Right kidney (tissue), 1 donor: ENCODE data around the gene DOCK6.

ENCODE experiments used
- DNase-seq: peaks from one replicate; pipeline ENCODE4 v3.0.0-alpha.2; 2016

Gene DOCK6

DNA sequence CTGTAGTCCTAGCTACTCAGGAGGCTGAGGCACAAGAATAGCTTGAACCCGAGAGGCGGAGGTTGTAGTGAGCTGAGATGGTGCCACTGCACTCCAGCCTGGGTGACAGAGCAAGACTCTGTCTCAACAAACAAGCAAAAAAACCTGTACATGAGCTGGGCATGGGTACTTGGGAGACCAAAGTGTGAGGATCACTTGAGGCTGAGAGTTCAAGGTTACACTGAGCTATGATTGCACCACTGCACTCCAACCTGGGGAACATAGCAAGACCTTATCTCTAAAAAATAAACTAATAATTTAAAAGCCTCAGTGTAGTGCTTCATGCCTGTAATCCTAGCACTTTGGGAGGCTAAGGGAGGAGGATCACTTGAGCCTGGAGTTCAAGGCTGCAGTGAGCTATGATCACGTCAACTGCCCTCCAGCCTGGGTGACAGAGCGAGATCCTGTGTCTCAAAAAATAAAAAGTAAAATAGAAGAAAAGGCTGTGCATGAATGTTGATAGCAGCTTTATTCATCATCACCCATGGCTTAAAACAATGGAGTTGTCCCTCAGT lies 12.3 kb upstream of the DOCK6 start:
- no peak for DNase-seq

DNA sequence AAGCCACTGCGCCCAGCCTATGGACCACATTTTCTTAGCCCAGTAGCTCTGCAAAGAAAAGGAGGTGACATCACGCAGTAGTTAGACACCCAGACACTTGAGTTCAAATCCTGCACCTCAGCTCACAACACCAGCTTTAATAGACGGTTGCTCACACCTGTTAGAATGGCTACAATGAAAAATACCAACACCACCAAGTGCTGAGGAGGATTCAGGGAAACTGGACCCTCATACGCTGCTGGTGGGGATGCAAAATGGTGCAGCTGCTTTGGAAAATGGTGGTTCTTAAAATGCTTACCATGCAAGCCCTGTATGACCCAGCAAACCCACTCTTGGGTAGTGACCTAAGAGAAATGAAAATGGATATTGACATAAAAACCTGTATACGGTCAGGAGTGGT lies 11.7 kb upstream of the DOCK6 start:
- no peak for DNase-seq

DNA sequence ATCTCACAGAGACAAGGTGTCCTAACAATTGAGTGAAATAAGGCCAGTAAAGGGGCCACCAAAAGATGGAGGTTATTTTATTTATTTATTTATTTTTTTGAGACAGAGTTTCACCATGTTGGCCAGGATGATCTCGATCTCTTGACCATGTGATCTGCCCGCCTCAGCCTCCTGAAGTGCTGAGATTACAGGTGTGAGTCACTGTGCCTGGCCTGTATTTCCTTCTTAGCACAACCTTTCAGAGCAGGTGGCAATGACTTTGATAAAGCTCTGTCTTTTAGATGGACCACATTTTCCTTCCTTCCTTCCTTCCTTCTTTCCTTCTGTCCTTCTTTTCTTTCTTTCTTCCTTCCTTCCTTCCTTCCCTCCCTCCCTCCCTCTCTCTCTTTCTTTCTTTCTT lies 11.0 kb upstream of the DOCK6 start:
- no peak for DNase-seq

DNA sequence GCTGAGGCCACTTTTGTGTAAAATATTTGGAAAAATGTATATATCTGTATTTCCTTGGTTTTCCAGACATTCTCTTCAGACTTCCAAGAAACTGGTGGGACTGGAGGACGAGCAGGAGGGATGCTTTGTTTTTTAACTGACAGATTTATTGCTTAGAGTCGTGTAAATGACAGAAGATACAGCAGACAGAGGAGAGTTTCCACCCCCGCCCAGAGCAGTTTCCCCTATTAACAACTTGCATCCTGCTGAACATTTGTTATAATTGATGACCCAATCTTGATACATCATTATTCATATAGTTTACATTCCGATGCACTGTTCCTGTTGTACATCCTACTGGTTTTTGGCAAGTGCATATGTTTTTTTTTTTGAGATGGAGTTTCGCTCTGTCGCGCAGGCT lies 7.1 kb upstream of the DOCK6 start:
- no peak for DNase-seq

DNA sequence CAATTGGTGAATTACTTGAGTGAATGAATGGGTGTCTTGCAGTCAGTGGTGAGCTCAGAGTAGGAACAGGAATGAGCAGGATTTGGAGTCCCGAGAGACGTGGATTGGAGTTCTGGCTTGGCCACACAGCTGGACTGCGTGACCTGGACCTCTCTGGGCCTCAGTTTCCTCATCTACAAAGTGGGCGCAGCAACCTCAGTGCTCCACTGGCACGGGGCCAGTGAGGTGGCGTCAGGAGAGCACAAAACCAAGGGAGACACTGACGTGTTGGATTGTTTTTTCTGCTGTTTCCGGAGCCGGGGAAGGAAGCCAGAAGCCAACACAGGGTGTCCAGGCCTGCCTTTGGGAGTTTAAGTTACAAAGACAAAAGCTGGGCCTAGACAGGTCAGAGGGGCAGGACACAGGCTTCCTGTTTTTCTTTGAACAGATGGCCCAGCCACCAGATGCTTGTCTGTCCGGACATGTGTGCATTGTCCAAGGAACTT lies 6.5 kb upstream of the DOCK6 start:
- no peak for DNase-seq

DNA sequence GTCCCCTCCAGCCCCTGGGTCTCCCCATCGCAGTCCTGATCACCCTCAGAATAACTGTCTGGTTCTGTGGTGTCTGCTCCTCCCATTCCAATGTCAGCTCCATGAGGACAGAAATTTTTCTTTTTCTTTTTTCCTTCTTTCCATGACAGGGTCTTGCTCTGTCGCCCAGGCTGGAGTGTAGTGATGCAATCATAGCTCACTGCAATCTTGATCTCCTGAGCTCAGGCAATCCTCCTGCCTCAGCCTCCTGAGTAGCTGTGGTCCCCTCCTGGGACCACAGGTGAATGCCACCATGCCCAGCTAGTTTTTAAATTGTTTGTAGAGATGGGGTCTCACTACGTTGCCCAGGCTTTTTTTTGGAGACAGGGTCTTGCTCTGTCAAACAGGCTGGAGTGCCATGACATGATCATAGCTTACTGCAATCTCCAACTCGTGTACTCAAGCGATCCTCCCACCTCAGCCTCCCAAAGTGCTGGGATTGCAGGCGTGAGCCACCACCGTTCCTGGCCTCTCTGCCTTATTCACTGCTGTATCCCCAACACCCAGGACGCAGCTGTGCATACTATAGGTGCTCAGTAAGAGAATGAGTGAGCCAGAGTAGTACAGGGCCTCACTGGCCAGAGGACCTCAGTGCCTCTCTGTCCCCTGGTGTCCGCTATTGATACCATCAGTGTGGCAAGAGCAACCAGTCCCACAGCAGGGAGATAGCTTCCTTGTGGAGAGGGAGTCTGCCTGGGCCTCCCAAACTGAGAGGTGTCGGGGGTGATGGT lies 5.2 kb upstream of the DOCK6 start:
- DNase-seq: no peak

DNA sequence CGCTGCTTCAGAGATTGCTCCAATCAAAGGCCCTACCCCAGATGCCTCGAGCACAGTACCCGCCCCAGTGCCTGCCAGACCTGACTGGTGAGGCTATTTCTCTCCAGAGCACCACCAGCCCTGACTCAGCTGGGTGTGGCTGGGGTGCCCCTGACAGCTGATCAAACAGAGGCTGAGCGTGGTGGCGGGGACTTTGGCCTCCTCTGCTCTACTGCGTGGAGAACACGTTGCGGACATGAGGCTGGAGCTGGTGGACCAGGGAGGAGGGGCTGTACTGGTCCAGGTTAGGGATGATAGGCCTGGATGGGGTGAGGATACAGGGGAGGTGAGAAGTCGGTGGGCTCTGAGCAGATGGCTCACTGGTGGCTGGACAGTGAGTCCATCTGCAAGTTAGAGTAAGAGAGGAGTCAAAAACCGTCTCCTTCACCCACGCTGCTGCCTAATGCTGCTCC lies 3.5 kb upstream of the DOCK6 start:
- DNase-seq: no peak

DNA sequence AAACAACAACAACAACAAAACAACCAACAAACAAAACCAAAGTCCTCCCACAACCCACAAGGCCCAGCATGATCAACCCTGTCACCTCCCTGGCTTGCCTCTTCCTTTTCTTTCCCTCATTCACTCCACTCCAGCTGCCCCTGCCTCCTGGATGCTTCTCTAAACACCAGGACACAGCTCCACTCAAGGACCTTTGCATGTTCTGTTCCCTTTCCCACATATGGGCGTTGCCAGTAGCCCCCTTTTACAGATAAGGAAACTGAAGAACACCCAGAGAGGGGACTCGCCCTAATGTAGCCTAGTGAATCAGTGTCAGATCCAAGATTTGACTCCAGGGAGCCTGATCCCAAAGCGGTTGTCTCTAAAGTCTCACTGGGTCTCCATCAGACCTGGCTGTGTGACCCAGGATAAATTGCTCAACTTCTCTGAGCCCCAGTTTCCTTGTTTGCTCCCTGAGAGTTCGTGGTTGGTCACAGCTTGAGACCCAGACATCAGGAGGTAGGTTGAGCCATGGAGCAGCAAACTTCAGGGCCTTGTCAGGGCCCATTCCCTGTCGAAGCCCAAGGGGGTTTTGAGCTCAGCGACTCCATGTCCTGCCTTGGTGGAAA lies 3.0 kb upstream of the DOCK6 start:
- DNase-seq: no peak

DNA sequence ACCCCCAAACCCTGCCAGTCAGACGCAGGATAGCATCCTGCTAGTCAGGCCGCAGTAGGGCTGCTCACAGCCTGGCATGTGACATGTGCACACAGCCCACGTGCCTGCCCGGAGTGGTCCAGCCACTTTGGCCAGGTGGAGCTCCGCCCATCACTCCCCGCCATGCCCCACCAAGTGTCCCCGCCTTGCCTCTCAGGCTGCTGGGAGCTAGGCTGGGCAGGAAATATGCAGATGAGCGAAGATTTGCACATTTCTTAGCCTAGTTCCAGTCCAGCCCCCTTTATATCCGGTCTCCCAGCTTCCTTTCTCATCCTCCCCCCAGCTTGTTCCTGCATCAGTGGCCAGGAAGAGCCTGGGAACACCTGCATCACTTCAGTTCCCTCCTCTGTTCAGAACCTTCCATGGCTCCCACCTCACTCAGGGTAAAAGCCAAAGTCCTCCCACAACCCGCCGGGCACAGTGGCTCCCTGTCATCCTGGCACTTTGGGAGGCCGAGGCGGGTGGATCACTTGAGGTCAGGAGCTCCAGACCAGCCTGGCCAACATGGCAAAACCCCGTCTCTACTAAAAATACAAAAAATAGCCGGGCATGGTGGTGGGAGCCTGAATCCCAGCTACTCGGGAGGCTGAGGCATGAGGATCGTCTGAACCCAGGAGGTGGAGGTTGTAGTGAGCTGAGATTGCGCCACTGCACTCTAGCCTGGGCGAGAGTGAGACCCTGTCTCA lies 2.3 kb upstream of the DOCK6 start:
- no peak for DNase-seq

DNA sequence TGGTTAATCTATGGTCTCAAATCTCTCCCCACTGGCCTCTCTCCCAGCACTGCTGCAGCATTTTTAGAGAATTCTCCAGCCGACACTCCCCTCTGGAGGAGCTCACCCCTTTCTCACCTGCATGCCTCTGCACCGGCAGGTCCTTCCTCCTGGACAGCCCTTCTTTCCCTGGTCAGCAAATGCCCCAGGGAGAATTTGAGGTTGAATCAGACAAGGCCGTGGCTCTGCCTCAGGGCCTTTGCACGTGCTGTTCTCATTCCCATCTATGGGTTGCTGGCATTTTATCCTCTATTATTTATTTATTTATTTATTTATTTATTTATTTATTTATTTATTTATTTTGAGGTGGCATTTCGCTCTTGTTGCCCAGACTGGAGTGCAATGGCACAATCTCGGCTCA lies 1.4 kb upstream of the DOCK6 start:
- no peak for DNase-seq

DNA sequence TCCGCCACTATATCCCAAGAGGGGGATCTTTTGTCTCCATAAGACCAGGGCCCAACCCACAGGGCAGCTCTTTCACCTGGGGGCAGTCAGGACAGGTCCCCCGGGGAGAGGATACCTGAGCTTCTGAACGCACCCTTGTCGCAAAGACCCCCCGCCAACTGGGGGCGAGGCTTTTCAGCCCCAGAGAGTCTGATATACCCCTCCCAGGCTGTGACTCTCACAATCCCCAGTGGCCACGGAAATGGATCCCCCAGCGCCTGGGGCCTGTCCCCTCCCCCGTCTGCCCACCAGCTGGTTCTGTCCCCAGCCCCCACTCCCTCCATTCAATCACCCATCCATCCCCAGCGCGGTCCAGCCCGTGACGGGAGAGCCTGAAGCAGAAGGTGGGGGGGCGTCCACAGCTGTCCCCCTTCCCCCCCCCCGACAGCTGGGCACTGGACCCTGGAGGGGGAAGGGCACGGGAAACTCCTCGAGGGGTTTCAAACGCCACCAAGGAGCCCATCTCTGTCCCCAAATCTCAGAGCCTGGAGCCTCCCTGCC lies 823 bp downstream of the DOCK6 start:
- peak; percentile 74 for DNase-seq

DNA sequence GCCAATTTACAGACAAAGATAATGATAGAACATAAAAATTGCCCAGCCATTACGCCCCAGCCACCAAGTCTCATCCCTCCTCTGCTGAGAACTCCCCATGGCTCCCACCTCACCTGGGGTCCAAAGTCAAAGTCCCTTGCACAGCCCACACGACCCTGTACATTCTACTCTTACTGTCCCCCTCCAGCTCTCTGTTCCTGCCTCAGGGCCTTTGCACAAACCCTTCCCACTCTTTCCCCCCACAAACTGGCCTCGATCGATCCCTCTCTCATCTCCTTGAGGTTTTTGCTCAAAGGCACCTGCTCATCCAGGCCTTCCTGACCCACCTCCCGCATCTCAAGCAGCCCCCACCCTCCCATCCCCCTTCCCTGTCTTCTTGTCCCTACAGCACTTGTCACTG lies 1.3 kb downstream of the DOCK6 start:
- no peak for DNase-seq

DNA sequence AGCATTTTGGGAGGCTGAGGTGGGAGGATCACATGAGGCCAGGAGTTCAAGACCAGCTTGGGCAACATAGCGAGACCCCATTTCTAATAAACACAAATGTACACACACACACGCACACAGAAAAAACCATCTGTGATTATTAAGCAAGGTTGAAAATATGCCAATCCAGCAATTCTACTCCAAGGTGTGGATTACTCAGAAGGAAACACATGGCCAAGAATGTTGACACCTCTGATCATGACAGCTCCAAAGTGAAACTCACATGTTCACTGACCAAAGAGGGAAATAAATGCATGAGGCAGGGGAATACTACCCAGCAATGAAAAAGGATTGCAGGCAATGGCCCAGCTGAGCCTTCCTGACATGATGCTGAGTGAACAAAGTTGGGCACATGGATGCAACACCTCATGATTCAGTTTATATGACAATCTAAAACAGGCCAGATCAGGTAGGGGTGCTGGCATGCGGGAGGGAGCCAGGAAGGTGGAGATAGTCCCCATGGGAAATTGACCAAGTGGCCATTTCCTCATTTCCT lies 4.4 kb downstream of the DOCK6 start:
- DNase-seq: no peak

DNA sequence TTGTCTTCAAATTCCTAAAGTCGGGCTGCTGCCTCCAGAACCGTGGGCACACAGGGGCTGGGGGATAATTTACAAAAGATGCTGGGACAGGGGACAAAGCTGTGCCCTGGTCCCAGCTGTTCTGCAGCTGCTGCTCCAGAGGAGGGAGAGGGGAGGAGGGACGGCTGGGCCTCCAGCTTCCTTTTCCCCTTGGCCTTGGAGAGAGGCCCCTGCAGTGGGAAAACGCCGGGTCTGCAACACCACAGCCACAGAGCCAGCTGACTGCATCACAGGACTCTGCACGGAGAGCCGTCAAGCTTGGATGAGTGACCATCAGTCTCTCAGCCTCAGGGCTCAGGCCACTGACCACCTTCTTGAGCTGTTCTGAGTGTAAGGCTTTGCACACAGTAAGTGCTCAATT lies 6.1 kb downstream of the DOCK6 start:
- DNase-seq: peak; percentile 55

DNA sequence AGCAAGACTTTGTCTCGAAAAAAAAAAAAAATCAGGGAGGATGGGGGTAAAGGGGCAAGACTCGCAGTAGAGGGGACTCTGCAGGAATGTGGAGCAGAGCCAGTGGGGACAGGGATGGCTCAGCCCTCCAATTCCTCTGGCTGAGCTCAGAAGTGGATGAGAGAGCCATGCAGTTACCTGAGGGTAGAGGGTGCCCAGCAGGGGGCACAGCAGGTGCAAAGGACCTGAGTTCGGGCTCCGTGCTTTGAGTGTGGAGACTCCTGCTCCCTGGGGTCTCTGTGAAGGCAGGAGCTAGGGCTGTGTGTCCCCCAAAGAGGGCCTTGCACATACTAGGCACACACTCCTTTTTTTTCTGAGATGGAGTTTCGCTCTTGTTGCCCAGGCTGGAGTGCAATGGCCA lies 7.7 kb downstream of the DOCK6 start:
- DNase-seq: no peak

DNA sequence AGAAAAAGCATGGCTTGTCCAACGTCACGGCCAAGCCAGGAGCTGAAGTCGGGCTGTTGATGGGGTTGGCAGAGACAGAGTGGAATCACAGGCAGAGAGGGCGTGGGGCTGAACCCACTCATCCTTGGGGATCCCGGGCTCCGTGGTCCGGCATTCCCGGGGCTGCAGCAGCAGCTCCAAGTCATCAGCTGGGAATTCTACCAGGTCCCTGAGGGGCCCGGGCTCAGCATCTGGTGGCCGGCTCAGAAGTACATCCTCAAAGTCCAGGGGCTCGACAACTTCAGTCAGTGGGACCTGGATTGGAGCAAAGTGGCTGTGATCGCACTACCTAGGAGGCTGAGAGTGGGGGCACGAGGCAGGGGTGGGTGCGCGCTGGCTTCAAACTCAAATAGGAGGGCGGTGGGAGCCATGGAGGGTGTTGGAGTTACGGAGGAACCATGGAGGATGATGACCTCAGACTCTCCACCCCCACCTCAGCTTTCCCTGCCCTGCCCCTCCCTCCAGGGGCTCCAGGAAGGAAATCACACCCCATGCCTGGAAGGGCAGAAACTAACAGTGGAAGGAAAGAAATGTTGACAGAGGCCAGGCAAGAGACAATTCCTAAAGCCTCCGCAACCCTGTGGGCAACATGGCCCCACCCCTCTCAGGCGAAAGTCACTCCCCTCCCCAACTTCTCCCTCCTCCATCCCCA lies 9.5 kb downstream of the DOCK6 start:
- no peak for DNase-seq

DNA sequence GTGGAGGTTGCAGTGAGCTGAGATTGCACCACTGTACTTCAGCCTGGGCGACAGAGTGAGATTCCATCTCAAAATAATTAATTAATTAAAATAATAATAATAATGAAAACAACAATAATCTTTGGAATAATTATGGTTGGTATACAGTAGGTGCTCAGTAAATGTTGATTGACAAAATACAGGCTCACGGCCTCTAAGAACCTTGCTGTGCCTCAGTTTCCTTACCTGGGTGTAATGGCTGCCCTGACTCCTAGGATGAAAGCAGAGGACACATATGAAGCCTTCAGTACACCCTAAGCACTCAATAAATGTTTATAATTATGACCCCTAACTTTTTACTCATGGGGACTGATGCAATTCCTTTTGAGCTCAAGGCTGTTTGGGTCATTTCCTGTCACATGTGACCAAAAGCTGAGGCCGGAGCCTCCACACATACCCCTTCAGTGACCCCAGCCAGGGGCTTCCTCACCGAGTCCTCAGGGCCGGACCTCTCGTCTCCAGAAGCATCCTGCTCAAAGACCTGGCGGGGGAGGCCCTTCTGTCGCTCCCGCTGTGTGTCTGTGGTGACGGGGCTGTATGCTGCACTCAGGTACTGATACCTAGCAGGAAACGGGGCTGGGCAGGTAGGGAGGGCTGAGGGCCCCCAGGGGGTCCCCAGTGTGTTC lies 10.5 kb downstream of the DOCK6 start:
- DNase-seq: no peak

DNA sequence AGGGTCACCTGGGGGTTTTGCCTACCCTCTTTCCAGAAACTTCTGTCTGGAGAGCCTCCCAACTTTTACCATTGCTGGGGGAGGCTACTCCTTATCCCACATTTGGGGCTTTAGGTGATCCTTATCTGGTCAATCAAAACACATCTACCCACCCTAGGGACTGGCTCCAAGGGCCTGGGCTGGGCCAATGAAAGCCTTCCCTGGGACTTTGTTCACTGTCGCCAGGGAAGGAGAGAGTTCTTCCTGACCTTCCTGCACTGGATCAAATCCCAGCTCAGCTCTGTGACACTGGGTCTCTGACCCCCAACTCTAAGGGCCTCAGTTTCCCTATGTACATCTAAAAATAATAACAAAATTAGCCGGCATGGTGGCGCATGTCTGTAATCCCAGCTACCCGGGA lies 11.1 kb downstream of the DOCK6 start:
- DNase-seq: no peak

DNA sequence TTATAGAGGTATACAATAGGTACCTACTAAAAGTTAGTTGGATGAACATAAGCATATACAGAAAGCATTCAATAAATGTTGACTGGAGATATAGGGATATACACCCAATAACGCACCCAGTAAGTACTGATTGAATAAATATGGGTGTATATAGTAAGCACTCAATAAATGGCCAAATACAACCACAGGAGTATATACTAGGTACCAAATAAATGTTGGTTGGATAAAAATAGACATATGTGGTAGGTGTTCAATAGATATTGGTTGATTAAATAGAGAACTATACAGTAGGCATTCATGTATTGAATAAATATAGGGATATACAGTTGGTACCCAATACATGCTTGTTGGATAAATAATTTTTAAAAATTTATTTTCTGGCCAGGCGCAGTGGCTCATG lies 13.5 kb downstream of the DOCK6 start:
- no peak for DNase-seq

DNA sequence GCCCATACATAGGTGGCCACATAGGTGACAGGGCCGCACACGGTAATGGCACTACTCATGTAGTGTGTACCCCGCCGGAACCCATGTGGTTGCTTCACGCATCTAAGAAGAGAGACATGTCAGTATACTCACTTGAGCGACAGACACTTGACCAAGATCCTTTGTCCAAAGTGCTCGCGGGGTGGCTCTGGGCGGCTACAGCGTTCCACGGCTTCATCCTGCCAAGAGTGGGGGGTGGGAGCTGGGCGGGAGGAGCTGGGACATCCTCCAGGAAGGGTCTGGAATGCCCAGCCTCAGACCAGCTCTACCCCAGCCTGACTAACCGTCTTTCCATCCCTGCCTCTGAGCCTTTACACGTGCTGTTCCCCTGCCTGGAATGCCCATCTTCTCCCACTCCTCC lies 14.4 kb downstream of the DOCK6 start:
- DNase-seq: no peak

DNA sequence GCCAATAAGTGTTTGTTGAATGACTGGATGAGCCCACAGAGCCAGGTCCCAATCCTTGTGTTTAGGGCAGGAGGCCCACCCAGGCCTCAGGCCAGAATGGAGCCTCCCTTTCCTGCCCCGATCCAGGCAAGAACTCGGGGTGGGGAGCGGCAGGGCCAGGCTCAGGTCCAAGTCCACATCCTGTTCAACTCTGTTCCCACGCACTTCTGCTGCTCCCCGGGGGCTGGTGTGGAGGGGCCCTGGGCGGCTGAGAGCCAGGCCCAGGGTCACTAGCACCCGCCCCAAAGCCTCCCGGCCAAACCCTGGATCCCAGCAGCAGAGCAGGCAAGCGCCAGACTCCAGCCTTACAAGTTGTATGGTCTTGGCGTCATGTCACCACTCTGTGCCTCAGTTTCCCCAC lies 14.9 kb downstream of the DOCK6 start:
- DNase-seq: no peak
